Stimulated activated CD8-positive, alpha-beta memory T cell treated with anti-CD3 and anti-CD28 coated beads, Interleukin-12 subunit alpha, Interleukin-12 subunit beta, amount 100 ng/mL, for 1 hour (primary cell): ENCODE data around the gene NCOR2.

ENCODE experiments used
- DNase-seq: peaks from one replicate; pipeline ENCODE4 v3.0.0-alpha.2; 2020; ENCODE audit warnings: low read depth

The NCOR2 gene

DNA sequence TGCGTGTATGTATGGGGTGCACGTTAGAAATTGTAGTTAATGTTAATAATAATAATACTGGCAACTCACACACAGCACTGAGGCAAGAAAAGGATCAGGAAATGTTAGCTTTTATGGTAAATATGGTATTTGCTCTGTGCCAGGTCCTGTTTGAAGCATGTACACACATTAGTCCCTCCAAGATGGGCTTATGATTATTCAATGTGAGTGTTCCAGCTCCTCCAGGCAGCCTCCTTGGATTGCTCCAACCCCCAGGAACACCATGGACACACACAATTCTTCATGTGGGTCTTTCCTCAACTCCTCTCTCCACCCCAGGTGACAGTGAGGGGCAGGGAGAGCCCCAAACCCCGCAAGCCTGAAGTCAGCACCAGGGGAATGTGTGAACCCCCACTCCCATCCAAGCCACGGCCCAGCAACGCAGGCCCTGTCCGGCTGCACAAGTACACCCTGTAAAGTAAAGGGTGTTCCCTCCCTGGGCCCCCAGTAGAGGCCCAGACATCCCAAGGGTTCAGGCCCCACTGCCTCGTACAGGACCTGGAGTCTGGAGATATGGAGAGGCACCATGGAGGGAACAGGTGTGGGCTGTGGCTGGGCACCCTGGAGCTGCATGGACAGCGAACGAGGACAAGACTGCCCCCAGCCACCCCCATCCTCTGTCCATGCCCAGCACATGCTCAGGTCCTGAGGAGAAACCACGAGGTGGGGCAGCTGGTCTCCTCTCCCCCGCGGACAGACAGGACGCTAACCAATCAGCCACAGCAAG, 41.3 kb downstream of the NCOR2 start:
- no peak for DNase-seq

- DNase-seq, result no peak
These were observed 42.0 kb downstream of the NCOR2 start for GRCh38 chr12:124525455-124525854.

- no peak for DNase-seq
These were observed 43.0 kb downstream of the NCOR2 start for GRCh38 chr12:124524231-124524925.

DNA sequence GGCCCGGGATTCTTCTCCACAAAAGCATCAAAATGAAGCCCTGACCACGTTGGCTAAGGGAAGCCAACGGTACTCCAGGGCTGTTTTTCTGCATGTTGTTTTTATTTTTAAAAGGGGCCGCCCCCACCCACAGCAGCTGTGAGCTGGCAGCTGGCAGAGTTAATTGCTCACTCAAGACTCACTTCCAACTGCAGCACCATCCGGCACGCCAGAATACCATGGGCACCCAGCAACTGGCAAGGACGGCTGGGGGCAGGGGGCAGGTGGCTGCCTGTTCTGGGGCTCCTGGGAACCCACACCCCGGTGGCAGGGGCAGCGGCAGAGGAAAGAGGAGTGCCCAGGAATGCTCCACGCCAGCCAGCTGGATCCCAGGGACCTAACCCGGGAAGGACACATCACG, 44.3 kb downstream of the NCOR2 start:
- DNase-seq, result no peak

GRCh38 chr12:124520907-124521306, 46.5 kb downstream of the NCOR2 start:
- no peak for DNase-seq

DNA sequence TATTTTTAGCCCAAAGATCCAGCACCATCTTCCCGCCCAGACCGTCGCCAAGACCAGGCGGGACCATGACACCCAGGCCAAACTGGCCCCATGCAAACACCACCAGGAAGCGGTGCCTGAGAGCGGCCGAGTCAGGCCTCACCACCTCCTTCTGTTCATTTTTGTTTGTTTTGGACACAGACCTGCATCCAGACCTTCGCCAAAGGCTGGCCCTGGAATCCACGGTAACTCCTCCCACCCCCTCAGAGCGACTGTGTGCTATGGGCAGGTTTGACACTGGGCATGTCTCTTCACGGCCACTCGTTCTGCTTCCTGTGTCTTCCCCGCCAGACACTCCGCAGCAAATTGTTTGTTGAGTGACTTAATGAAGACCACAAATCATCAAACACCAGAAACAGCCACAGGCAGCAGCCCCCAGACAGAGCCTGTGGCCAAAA, 47.1 kb downstream of the NCOR2 start:
- DNase-seq, result no peak

- DNase-seq, result no peak
These were observed 47.7 kb downstream of the NCOR2 start for GRCh38 chr12:124519746-124520145.

DNA sequence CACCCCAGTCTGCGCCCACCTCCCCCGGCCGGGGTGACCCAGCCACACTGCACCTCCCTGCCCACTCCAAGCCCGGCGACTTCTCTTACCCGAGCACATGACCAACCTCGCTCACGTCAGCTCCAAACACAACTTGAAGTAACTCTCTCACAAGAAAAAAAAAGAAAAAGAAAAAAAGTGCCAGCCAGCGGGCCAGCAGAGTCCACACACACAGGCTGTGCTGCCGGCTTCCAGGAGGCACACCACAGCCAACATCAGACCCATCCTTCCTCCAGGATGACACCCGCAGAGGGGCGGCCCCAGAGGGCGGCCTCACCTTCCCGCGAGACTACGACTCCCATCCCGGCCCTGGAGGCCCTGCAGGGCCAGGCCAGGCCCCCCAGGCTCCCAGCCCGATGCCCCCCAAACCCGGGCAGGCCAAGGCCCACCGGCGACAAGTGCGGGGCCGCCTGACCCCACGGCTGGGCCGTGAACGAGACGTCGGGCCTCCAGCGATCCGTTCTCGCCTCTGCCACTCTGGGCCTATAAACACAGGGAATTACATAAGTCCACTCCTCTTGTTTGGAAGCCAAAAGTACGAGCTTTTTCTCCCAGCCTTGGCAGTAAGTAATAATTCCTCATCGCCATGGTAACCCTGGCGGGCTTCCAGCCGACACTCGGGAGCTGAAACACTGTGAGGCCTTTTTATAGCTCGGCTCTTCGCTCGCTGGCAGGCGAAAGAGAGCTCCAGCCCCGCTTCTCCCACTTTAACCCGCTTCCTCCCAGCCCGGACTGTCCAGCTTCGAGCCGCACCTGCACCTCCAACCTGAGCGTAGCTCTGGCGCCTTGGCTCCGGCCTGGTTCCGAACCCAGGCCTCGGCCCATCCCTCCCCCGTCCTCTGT, 49.1 kb downstream of the NCOR2 start:
- DNase-seq, result no peak
